ENCODE data around the gene CDKN1C. TPM values are rescaled to one million over a fixed set of nuclear protein-coding genes. Genes with fewer than 3 reads are reported as not detected.

Gene CDKN1C
- total RNA-seq, 1 donor from 2014 or later = 27.7 TPM

GRCh38 chr11:2844116-2844842 is 41.3 kb downstream of the CDKN1C start:
- no peak overlapping the region for H3K4me3 ChIP-seq (ENCODE audit: low read depth, low read length)
- no peak for DNase-seq (ENCODE audit: low read depth)
- no peak for TF ChIP-seq CTCF (conservative IDR thresholded peaks at IDR 0.05; ENCODE audit: low read depth, low read length)

- H3K4me3 ChIP-seq (ENCODE audit: low read depth, low read length) = no peak overlapping the region
- no peak for DNase-seq (ENCODE audit: low read depth)
- no peak for TF ChIP-seq CTCF (conservative IDR thresholded peaks at IDR 0.05; ENCODE audit: low read depth, low read length)
Observed at GRCh38 chr11:2843551-2843950, 42.0 kb downstream of the CDKN1C start.

GRCh38 chr11:2842876-2843275 is 42.7 kb downstream of the CDKN1C start:
- no peak for DNase-seq (ENCODE audit: low read depth)
- no peak for TF ChIP-seq CTCF (conservative IDR thresholded peaks at IDR 0.05; ENCODE audit: low read depth, low read length)
- no peak overlapping the region for H3K4me3 ChIP-seq (ENCODE audit: low read depth, low read length)

GRCh38 chr11:2841411-2842190 is 44.0 kb downstream of the CDKN1C start:
- TF ChIP-seq CTCF (conservative IDR thresholded peaks at IDR 0.05; ENCODE audit: low read depth, low read length) = no peak
- DNase-seq (ENCODE audit: low read depth) = no peak
- no peak overlapping the region for H3K4me3 ChIP-seq (ENCODE audit: low read depth, low read length)

GRCh38 chr11:2839395-2839943 is 46.1 kb downstream of the CDKN1C start:
- no peak for TF ChIP-seq CTCF (conservative IDR thresholded peaks at IDR 0.05; ENCODE audit: low read depth, low read length)

GRCh38 chr11:2838676-2839294 is 46.8 kb downstream of the CDKN1C start:
- H3K4me3 ChIP-seq (ENCODE audit: low read depth, low read length) = no peak overlapping the region
- no peak for DNase-seq (ENCODE audit: low read depth)
- no peak for TF ChIP-seq CTCF (conservative IDR thresholded peaks at IDR 0.05; ENCODE audit: low read depth, low read length)

More at GRCh38 chr11:2839395-2839943, 46.1 kb downstream of the CDKN1C start:
- no peak for DNase-seq (ENCODE audit: low read depth)
- H3K4me3 ChIP-seq (ENCODE audit: low read depth, low read length) = no peak overlapping the region

Measured in epithelial cell of proximal tubule (primary cell).